A673 (cell line): ENCODE data around the gene ERP27. TPM values are rescaled to one million over a fixed set of nuclear protein-coding genes. Genes with fewer than 3 reads are reported as not detected.

Source experiments
- Bru-seq: library from RNA; stranded (reverse); fragments of 400-500 nt; gene quantifications from one replicate; lab custom pipeline; 2021; lab: Mats Ljungman, UMichigan
- BruChase-seq, 2 experiments: library from RNA; stranded (reverse); fragments of 400-500 nt; gene quantifications; one replicate each; lab custom pipeline; 2021; lab: Mats Ljungman, UMichigan
- BruUV-seq: library from RNA; stranded (reverse); fragments of 400-500 nt; replicated peaks from 2 replicates; lab custom pipeline; 2021; lab: Mats Ljungman, UMichigan
- CTCF ChIA-PET: fragments of 300-600 bp; sonication (Branson Sonifier 250); formaldehyde crosslinking; loops from one replicate; lab custom pipeline; 2022; ENCODE audit warnings: antibody characterized with exemption; lab: Charles Lee
- POLR2A ChIA-PET: fragments of 300-600 bp; sonication (Branson Sonifier 250); formaldehyde crosslinking; loops from one replicate; lab custom pipeline; 2022; ENCODE audit warnings: antibody characterized with exemption; ENCODE audit not compliant: low non-redundant PET; lab: Charles Lee
- DNase-seq: peaks from one replicate; pipeline ENCODE4 v3.0.0-alpha.2; 2015; ENCODE audit warnings: low spot score
- H3K27ac ChIP-seq: fragments of 200-600 bp; sonication (generic); 2 replicates; pipeline ENCODE4 v1.5.1; 2016; ENCODE audit warnings: mixed run types, low read depth, mild to moderate bottlenecking, mixed read lengths, antibody characterized with exemption, low read length; ENCODE audit not compliant: poor library complexity, severe bottlenecking
- H3K27me3 ChIP-seq: fragments of 200-600 bp; sonication (generic); replicated peaks from 2 replicates; pipeline ENCODE4 v1.6.1; 2017; ENCODE audit warnings: mixed run types, low read depth, mild to moderate bottlenecking, mixed read lengths, antibody characterized with exemption, low read length; ENCODE audit not compliant: insufficient read depth, poor library complexity
- H3K36me3 ChIP-seq: fragments of 200-600 bp; sonication (generic); 2 replicates; pipeline ENCODE4 v1.6.1; 2016; ENCODE audit warnings: mixed run types, mild to moderate bottlenecking, mixed read lengths, antibody characterized with exemption, low read length; ENCODE audit not compliant: insufficient read depth, poor library complexity, severe bottlenecking
- H3K4me1 ChIP-seq: fragments of 200-600 bp; sonication (generic); 2 replicates; pipeline ENCODE4 v1.6.1; 2017; ENCODE audit warnings: mixed run types, mild to moderate bottlenecking, mixed read lengths, antibody characterized with exemption, low read length; ENCODE audit not compliant: insufficient read depth, poor library complexity, severe bottlenecking
- H3K4me3 ChIP-seq: fragments of 200-600 bp; sonication (generic); 2 replicates; pipeline ENCODE4 v1.5.1; 2016; ENCODE audit warnings: low read depth, mixed run types, mild to moderate bottlenecking, mixed read lengths, low read length; ENCODE audit not compliant: poor library complexity, severe bottlenecking
- H3K9me3 ChIP-seq: fragments of 200-600 bp; sonication (generic); 2 replicates; pipeline ENCODE4 v1.6.1; 2016; ENCODE audit warnings: mixed run types, low read depth, mild to moderate bottlenecking, mixed read lengths, antibody characterized with exemption, low read length; ENCODE audit not compliant: poor library complexity, severe bottlenecking
- EZH2 ChIP-seq: fragments of 200-600 bp; sonication (generic); IDR thresholded peaks from 2 replicates; pipeline ENCODE4 v1.6.1; 2017; ENCODE audit warnings: borderline replicate concordance, low read depth, mild to moderate bottlenecking, mixed read lengths, antibody characterized with exemption, low read length; ENCODE audit not compliant: poor library complexity, severe bottlenecking
- intact Hi-C: fragments of 100-400 bp; cut with micrococcal nuclease; formaldehyde crosslinking; loops from one replicate; pipeline ENCODE4 v1.10.0; 2022; ENCODE audit not compliant: unreplicated experiment
- long read RNA-seq: library from polyadenylated mRNA; stranded (forward); transcript quantifications from one replicate; pipeline ENCODE4 v2.0.0, GENCODE V29; 2022
- total RNA-seq: library from RNA; stranded (reverse); gene quantifications from 2 replicates; pipeline ENCODE4 v1.2.3, GENCODE V29; 2021
- TF ChIP-seq, protein P1 (sequence below): fragments of 300-800, 200-600 bp; sonication (generic); conservative IDR thresholded peaks from 2 replicates; pipeline ENCODE4 v1.5.1; 2017; ENCODE audit warnings: low read depth, mild to moderate bottlenecking, antibody characterized with exemption, low read length, moderate library complexity, mixed read lengths

ERP27 gene
- not detected in 2 replicates for total RNA-seq
- Bru-seq, nascent RNA: percentile 30 among the genes with signal in this experiment
- percentile 13 among the genes with signal in this experiment for BruChase-seq, experiment 1, labeled RNA remaining after a 2-hour chase
- percentile 16 among the genes with signal in this experiment for BruChase-seq, experiment 2, labeled RNA remaining after a 6-hour chase
- long read RNA-seq: 0 reads

DNA sequence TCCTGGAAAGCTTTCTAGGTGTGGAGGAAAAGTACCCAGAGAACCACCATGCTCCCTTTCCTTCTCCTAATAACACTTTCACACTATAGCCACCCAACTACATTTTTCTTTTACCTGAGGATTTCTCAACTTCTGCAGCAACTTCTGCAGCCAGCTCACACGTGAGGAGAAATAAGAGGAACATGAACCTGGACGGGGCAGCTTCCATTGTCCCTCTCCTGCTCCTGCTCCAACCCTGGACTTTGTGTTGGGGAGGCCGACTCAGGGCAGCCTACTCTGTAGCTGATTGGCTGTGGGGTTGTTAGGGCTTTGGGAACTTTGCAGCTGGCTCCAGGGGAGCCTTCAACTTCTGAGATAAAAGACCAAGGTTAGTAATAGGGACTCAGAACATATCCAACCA is at the start of gene ERP27:
TSS of gene ERP27 (minus strand) at position 237 of the 400 bp plus-strand sequence. CDS start at position 208, 29 bp downstream.
- DNase-seq: no peak
- intact Hi-C loops: no loop called here
- POLR2A ChIA-PET: no interaction called here
- no peak within 1 kb of the TSS for H3K4me3 ChIP-seq
- no peak within 1 kb of the TSS for H3K27ac ChIP-seq
- TF ChIP-seq, protein P1, sequence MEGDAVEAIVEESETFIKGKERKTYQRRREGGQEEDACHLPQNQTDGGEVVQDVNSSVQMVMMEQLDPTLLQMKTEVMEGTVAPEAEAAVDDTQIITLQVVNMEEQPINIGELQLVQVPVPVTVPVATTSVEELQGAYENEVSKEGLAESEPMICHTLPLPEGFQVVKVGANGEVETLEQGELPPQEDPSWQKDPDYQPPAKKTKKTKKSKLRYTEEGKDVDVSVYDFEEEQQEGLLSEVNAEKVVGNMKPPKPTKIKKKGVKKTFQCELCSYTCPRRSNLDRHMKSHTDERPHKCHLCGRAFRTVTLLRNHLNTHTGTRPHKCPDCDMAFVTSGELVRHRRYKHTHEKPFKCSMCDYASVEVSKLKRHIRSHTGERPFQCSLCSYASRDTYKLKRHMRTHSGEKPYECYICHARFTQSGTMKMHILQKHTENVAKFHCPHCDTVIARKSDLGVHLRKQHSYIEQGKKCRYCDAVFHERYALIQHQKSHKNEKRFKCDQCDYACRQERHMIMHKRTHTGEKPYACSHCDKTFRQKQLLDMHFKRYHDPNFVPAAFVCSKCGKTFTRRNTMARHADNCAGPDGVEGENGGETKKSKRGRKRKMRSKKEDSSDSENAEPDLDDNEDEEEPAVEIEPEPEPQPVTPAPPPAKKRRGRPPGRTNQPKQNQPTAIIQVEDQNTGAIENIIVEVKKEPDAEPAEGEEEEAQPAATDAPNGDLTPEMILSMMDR: no peak
- no peak for TF ChIP-seq EZH2
- BruUV-seq: no TSS peak
- no peaks in the 10 kb centered on the region for H3K9me3 ChIP-seq
- no peaks in the 10 kb centered on the region for H3K4me1 ChIP-seq
- no peaks in the 10 kb centered on the region for H3K36me3 ChIP-seq
- CTCF ChIA-PET: no interaction called here
- no peaks in the 10 kb centered on the region for H3K27me3 ChIP-seq

DNA sequence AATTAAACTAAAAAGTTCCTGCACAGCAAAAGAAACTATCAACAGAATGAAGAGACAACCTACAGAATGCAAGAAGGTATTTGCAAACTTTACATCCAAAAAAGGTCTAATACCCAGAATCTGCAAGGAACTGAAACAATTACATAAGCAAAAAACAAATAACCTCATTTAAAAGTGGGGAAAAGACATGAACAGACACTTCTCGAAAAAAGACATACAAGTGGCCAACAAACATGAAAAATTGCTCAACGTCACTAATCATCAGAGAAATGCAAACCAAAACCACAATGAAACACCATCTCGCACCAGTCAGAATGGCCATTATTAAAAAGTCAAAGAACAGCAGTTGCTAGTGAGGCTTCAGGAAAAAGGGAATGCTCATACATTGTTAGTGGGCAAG is 49.7 kb upstream of the ERP27 start:
- POLR2A ChIA-PET: no interaction called here
- intact Hi-C loops: no loop called here
- CTCF ChIA-PET: no interaction called here

DNA sequence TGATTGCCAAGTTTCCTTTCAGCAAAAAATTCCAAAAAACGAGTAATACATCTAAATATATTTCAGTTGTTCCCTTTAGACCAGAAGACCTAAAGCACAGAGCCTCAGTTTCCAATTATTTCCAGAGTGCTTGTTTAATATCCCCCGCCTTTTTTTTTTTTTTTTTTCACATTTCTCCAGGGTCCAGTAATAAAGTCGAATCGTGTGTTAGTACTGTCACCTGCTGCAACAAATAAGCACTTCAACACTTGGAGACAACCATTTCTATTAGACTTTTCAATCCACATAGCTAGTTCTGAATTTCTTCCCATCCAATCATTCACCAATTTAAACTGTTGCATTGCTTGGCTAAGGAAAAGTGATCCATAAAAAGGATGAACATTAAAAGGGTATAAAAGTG is 48.1 kb upstream of the ERP27 start:
- Histone ChIP-seq H3K36me3 (no peaks in the 10 kb centered on the region), H3K27me3 (no peaks in the 10 kb centered on the region), H3K4me1 (no peaks in the 10 kb centered on the region), H3K9me3 (no peaks in the 10 kb centered on the region), H3K27ac (no peak overlapping the region), H3K4me3 (no peak overlapping the region)
- ChIA-PET CTCF (no interaction called here), POLR2A (interaction anchor here (0.7 kb wide), 1 partner anchor 122 kb away, joined by 11 read pairs; no protein-coding TSS in a partner anchor)
- TF ChIP-seq EZH2: no peak
- TF ChIP-seq, protein P1: no peak; the same call in 1 of the 2 replicates
- intact Hi-C loops: no loop called here
- no TSS peak for BruUV-seq
- DNase-seq: no peak

More for the DNA sequence above, 49.7 kb upstream of the ERP27 start:
- Histone ChIP-seq H3K27ac (no peak overlapping the region), H3K27me3 (no peaks in the 10 kb centered on the region), H3K9me3 (no peaks in the 10 kb centered on the region), H3K4me3 (no peak overlapping the region), H3K36me3 (no peaks in the 10 kb centered on the region), H3K4me1 (no peaks in the 10 kb centered on the region)
- TF ChIP-seq, protein P1: no peak
- no peak for TF ChIP-seq EZH2
- no TSS peak for BruUV-seq
- DNase-seq: no peak
